Stomach (tissue), 19 donors: Measurements from ENCODE around the gene C1D. TPM values are rescaled to one million over a fixed set of nuclear protein-coding genes. Genes with fewer than 3 reads are reported as not detected.

Experiments
- DNase-seq, 2 donors: peaks; one replicate each; pipeline versions ENCODE4 v3.0.0 to v3.0.0-alpha.2; 2013 to 2019
- H3K27ac ChIP-seq, 5 donors: fragments of 200-600 bp in 4 of 5; sonication (generic) in 4 of 5; one replicate each; pipeline ENCODE4 v1.5.1; 2013 to 2019; ENCODE audit warnings: mild to moderate bottlenecking in 1 of 5, moderate library complexity in 1 of 5
- H3K27me3 ChIP-seq, 3 donors: fragments of 200-600 bp; sonication (generic); one replicate each; pipeline ENCODE4 v1.5.1; 2017 to 2019; ENCODE audit warnings: mixed run types in 1 of 3
- H3K36me3 ChIP-seq, 4 donors: fragments of 200-600 bp; sonication (generic); 1 replicate in 3 of 4; 2 replicates in 1 of 4; pipeline ENCODE4 v1.5.1; 2016 to 2019
- H3K4me1 ChIP-seq, 4 donors: fragments of 200-600 bp; sonication (generic); one replicate each; pipeline ENCODE4 v1.5.1; 2016 to 2019
- H3K4me3 ChIP-seq, 4 donors: fragments of 200-600 bp; sonication (generic) in 3 of 4; one replicate each; pipeline ENCODE4 v1.5.1; 2016 to 2019; ENCODE audit warnings: mild to moderate bottlenecking in 1 of 4
- H3K9me3 ChIP-seq, 4 donors: fragments of 200-600 bp; sonication (generic); one replicate each; pipeline ENCODE4 v1.5.1; 2016 to 2019
- EP300 ChIP-seq: sonication (generic); formaldehyde crosslinking; IDR thresholded peaks from one replicate; pipeline ENCODE4 v1.6.1; 2017; ENCODE audit warnings: antibody characterized with exemption
- POLR2A ChIP-seq, 4 donors: fragments of 450-650 bp; IDR thresholded peaks; one replicate each; pipeline ENCODE4 v1.6.1; 2016; ENCODE audit warnings: antibody characterized with exemption in 4 of 4, control low read depth in 2 of 4, mild to moderate bottlenecking in 1 of 4, moderate library complexity in 1 of 4
- POLR2AphosphoS5 ChIP-seq, 3 donors: sonication (generic); formaldehyde crosslinking; IDR thresholded peaks; one replicate each; pipeline ENCODE4 v1.6.1; 2016; ENCODE audit warnings: antibody characterized with exemption in 3 of 3
- WGBS, 5 donors: extraction: QIAGEN DNeasy Blood & Tissue Kit in 3 of 5; methylation state at CpG; one replicate each; pipeline versions ENCODE4 v1.1.5 to v1.1.7; 2013 to 2018; 5-methylcytosine and 5-hydroxymethylcytosine counted together
- intact Hi-C: fragments of 100-400 bp; cut with DNase I; formaldehyde crosslinking; loops from one replicate; pipeline ENCODE4 v1.15.1; 2023; ENCODE audit warnings: low total_unique reads
- long read RNA-seq, 10 donors: transcript quantifications; one replicate each; lab custom pipeline, GENCODE V29; 2026
- polyA plus RNA-seq, 3 donors: library from polyadenylated mRNA; stranded (reverse); fragments of 200-250 nt; gene quantifications; one replicate each; pipeline ENCODE4 v1.2.3, GENCODE V29; 2013
- total RNA-seq, 5 donors: library from RNA; depleted of rRNA; stranded (reverse); fragments of >200 nt; gene quantifications; one replicate each; pipeline versions ENCODE4 v1.1.0 to v1.2.3, GENCODE V29; 2014 to 2016
- TF ChIP-seq, protein P1 (sequence below), 7 experiments: fragments of 450-650 bp in 4 of 7; fragments of 200-600 bp in 3 of 7; sonication (generic) in 3 of 7; IDR thresholded peaks; one replicate each; pipeline ENCODE4 v1.5.1; 2016 to 2019; ENCODE audit warnings: antibody characterized with exemption in 7 of 7, control low read depth in 2 of 7, mild to moderate bottlenecking in 1 of 7
- donor health status: healthy with polysubstance abuse.
- donor health status: Bipolar disorder and iron deficiency.
- donor health status: healthy.

C1D gene, protein sequence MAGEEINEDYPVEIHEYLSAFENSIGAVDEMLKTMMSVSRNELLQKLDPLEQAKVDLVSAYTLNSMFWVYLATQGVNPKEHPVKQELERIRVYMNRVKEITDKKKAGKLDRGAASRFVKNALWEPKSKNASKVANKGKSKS
- total RNA-seq (100 to 1,000 TPM in 1 of 5 donors, 10 to 100 TPM in 2, 1 to 10 TPM in 2; 3.2 to 101 (median 45.5) TPM), polyA plus RNA-seq (10 to 100 TPM; 14.8 to 30.4 (median 28.6) TPM)
- long read RNA-seq, donor 1, transcript C1D-201 (5 exons, 2,233 nt), result minor isoform, 7 of 20 reads
- long read RNA-seq, donor 1, transcript C1D-204 (5 exons, 736 nt), result major isoform, 8 of 20 reads
- long read RNA-seq, donor 1, partial matches to known transcripts, result 0 of 20 reads
- long read RNA-seq, donor 1, other reads (novel, unspliced or antisense), result 5 of 20 reads
- long read RNA-seq, donor 2, transcript C1D-204 (5 exons, 736 nt), result major isoform, 14 of 15 reads
- long read RNA-seq, donor 2, partial matches to known transcripts, result 0 of 15 reads
- long read RNA-seq, donor 2, other reads (novel, unspliced or antisense), result 0 of 15 reads
- long read RNA-seq, donor 3, transcript C1D-201 (5 exons, 2,233 nt), result major isoform, 6 of 20 reads
- long read RNA-seq, donor 3, transcript C1D-204 (5 exons, 736 nt), result minor isoform, 5 of 20 reads
- long read RNA-seq, donor 3, partial matches to known transcripts, result 8 of 20 reads
- long read RNA-seq, donor 3, other reads (novel, unspliced or antisense), result 0 of 20 reads
- long read RNA-seq, donor 4, transcript C1D-204 (5 exons, 736 nt), result major isoform, 5 of 7 reads
- long read RNA-seq, donor 4, partial matches to known transcripts, result 0 of 7 reads
- long read RNA-seq, donor 4, other reads (novel, unspliced or antisense), result 0 of 7 reads
- long read RNA-seq, donor 5, transcript C1D-204 (5 exons, 736 nt), result major isoform, 20 of 39 reads
- long read RNA-seq, donor 5, transcript C1D-201 (5 exons, 2,233 nt), result minor isoform, 10 of 39 reads
- long read RNA-seq, donor 5, partial matches to known transcripts, result 9 of 39 reads
- long read RNA-seq, donor 5, other reads (novel, unspliced or antisense), result 0 of 39 reads
- long read RNA-seq, donor 6, result 0 reads
- long read RNA-seq, donor 7, transcript C1D-201 (5 exons, 2,233 nt), result minor isoform, 13 of 68 reads
- long read RNA-seq, donor 7, transcript C1D-204 (5 exons, 736 nt), result major isoform, 34 of 68 reads
- long read RNA-seq, donor 7, partial matches to known transcripts, result 21 of 68 reads
- long read RNA-seq, donor 7, other reads (novel, unspliced or antisense), result 0 of 68 reads
- long read RNA-seq, donor 8, transcript C1D-204 (5 exons, 736 nt), result major isoform, 10 of 28 reads
- long read RNA-seq, donor 8, transcript C1D-201 (5 exons, 2,233 nt), result minor isoform, 5 of 28 reads
- long read RNA-seq, donor 8, partial matches to known transcripts, result 12 of 28 reads
- long read RNA-seq, donor 8, other reads (novel, unspliced or antisense), result 0 of 28 reads
- long read RNA-seq, donor 9, transcript C1D-201 (5 exons, 2,233 nt), result minor isoform, 9 of 47 reads
- long read RNA-seq, donor 9, transcript C1D-204 (5 exons, 736 nt), result major isoform, 17 of 47 reads
- long read RNA-seq, donor 9, partial matches to known transcripts, result 14 of 47 reads
- long read RNA-seq, donor 9, other reads (novel, unspliced or antisense), result 6 of 47 reads
- long read RNA-seq, donor 10, transcript C1D-204 (5 exons, 736 nt), result major isoform, 6 of 9 reads
- long read RNA-seq, donor 10, partial matches to known transcripts, result 0 of 9 reads
- long read RNA-seq, donor 10, other reads (novel, unspliced or antisense), result 0 of 9 reads

DNA sequence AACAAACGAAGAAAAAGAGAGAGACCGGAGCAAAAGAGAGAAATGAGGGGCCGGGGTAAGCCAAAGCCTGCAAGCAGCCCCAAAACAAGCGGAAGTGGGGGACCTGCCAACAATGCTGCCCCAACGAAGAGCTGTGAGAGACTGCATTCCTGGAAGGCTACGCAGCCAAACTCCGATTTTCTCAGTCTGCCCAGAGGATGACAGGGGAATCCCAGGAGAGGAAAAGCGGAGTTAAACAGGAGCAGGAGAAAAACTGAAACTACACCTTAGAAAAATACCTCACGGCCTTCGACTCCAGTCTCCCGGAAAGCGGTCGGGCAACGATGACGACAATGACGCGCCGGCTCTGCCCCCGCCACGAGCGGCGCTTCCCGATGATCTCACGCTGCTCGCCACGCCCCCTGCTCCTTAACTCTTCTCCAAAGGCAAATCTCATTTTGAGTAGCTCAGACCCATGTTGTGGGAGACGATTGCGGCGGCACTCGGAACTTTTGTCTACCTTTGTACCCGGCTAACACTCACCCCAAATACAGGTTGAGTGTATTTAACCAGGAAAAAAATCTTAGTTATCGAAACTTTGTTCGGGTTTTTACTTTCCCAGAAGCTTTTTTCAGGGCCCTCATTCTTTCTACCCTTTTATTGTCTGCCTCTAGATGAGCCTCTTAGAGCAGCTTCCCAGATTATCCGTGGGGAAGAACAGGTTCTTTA lies at the start of gene C1D:
TSS of gene C1D (minus strand) at position 325 of the 708 bp plus-strand sequence. CDS start 15,694 bp downstream, outside the sequence.
- H3K27ac ChIP-seq, result peak within 1 kb of the TSS; percentile 70 to 93 (median 91)
- H3K4me1 ChIP-seq, result peaks cover 23 to 55% (median 44%) of the 10 kb centered on the region in 4 donors
- peak in 1 of 4 donors; percentile 40 for TF ChIP-seq POLR2A (IDR thresholded peaks at IDR 0.05)
- TF ChIP-seq POLR2AphosphoS5 (IDR thresholded peaks at IDR 0.05), result peak; percentile 82 to 93 (median 82)
- peak; percentile 4 for TF ChIP-seq EP300
- TF ChIP-seq, protein P1, sequence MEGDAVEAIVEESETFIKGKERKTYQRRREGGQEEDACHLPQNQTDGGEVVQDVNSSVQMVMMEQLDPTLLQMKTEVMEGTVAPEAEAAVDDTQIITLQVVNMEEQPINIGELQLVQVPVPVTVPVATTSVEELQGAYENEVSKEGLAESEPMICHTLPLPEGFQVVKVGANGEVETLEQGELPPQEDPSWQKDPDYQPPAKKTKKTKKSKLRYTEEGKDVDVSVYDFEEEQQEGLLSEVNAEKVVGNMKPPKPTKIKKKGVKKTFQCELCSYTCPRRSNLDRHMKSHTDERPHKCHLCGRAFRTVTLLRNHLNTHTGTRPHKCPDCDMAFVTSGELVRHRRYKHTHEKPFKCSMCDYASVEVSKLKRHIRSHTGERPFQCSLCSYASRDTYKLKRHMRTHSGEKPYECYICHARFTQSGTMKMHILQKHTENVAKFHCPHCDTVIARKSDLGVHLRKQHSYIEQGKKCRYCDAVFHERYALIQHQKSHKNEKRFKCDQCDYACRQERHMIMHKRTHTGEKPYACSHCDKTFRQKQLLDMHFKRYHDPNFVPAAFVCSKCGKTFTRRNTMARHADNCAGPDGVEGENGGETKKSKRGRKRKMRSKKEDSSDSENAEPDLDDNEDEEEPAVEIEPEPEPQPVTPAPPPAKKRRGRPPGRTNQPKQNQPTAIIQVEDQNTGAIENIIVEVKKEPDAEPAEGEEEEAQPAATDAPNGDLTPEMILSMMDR (IDR thresholded peaks at IDR 0.05), result no peak
- intact Hi-C loops, result no loop called here
- H3K4me3 ChIP-seq, result peak within 1 kb of the TSS; percentile 66 to 79 (median 76)
- 0 to 1% (median 1%) methylated on average over 34 of the region's 34 CpGs for WGBS, 5 donors
- DNase-seq, result peak; percentile 96 to 98
- H3K27me3 ChIP-seq, result no peaks in the 10 kb centered on the region
- no peaks in the 10 kb centered on the region for H3K9me3 ChIP-seq
- H3K36me3 ChIP-seq, result no peaks in the 10 kb centered on the region

DNA sequence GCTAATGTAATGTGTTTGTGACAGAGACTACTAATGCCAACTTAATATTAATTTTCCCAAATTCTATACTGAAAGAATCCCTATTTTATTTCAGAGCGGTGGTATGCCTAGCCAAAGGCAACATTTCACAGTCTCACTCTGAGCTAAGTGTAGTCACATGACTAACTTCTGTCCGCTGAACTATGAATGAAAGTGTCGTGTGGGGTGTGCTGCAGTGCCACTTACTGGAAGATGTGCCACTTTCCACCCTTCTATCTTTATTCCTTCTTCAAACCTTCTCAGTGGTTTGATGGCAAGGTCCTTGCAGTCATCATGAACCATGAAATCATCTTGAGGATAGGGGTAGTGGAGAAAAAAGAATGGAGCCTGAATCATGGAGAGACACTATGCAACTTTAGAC lies 47.3 kb upstream of the C1D start:
- peaks cover 0 to 9% (median 4%) of the 10 kb centered on the region in 4 donors for H3K9me3 ChIP-seq
- no peaks in the 10 kb centered on the region for H3K27me3 ChIP-seq
- WGBS, 5 donors, result 55 to 67% (median 62%) methylated on average over 3 of the region's 3 CpGs
- no peak for TF ChIP-seq POLR2A (IDR thresholded peaks at IDR 0.05)
- TF ChIP-seq, protein P1 (IDR thresholded peaks at IDR 0.05), result no peak
- TF ChIP-seq EP300, result no peak
- no peak for TF ChIP-seq POLR2AphosphoS5 (IDR thresholded peaks at IDR 0.05)
- no peaks in the 10 kb centered on the region for H3K36me3 ChIP-seq
- intact Hi-C loops, result no loop called here
- H3K4me1 ChIP-seq, result no peaks in the 10 kb centered on the region
- H3K4me3 ChIP-seq, result no peak overlapping the region
- H3K27ac ChIP-seq, result no peak overlapping the region
- no peak for DNase-seq

DNA sequence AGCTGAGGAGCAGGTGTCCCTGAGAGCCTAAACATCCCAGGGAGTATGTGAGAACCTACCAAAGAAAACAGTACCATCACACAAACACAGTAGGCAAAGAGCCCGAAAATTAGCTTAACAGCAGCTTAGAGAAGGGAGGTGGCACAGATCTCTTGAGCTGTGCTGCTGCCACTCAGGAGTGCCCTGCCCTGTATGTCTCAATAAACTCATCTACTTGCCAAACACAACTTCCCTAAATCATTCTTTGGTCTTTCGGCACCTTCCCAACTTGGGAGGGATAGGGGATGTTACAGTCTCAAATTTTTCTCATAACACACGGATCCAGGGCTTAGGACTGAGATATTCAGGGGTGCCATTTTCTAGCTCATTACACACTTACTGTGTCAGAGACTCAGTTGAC lies 45.3 kb upstream of the C1D start:
- WGBS, 5 donors, result 80 to 96% (median 93%) methylated on average over 3 of the region's 3 CpGs
- intact Hi-C loops, result no loop called here

More for the DNA sequence above, 45.3 kb upstream of the C1D start:
- TF ChIP-seq EP300 (no peak), POLR2AphosphoS5 (IDR thresholded peaks at IDR 0.05) (no peak)
- no peak for DNase-seq
- peaks cover 0 to 9% (median 4%) of the 10 kb centered on the region in 4 donors for H3K9me3 ChIP-seq
- H3K36me3 ChIP-seq, result no peaks in the 10 kb centered on the region
- H3K27ac ChIP-seq, result no peak overlapping the region
- no peak overlapping the region for H3K4me3 ChIP-seq
- no peaks in the 10 kb centered on the region for H3K4me1 ChIP-seq
- H3K27me3 ChIP-seq, result no peaks in the 10 kb centered on the region
